Tibial nerve (tissue), 4 donors: Measurements from ENCODE around the gene HNRNPUL1.

ENCODE experiments used
- CTCF ChIP-seq, 5 experiments: fragments of 200-600 bp in 3 of 5; fragments of 450-650 bp in 2 of 5; sonication (generic) in 3 of 5; IDR thresholded peaks; one replicate each; pipeline ENCODE4 v1.5.1; 2016 to 2019; ENCODE audit warnings: antibody characterized with exemption in 5 of 5, mild to moderate bottlenecking in 3 of 5, moderate library complexity in 2 of 5
- EP300 ChIP-seq, 2 donors: sonication (generic); formaldehyde crosslinking; IDR thresholded peaks; one replicate each; pipeline ENCODE4 v1.6.1; 2017; ENCODE audit warnings: antibody characterized with exemption in 2 of 2, mild to moderate bottlenecking in 1 of 2

- TF ChIP-seq CTCF (IDR thresholded peaks at IDR 0.05) (no peak), EP300 (IDR thresholded peaks at IDR 0.05) (no peak)
Measured at GRCh38 chr19:41221514-41222205, 42.5 kb upstream of the HNRNPUL1 start.
